GM12873 (cell line): ENCODE measurements around the gene LRRC8C.

ENCODE experiments used
- TF ChIP-seq, protein P1 (sequence below): IDR thresholded peaks from 2 replicates; pipeline ENCODE4 v1.5.1; 2012; ENCODE audit warnings: low read depth, mild to moderate bottlenecking, moderate library complexity, low read length, control low read depth; ENCODE audit not compliant: insufficient read depth; ENCODE audit errors: missing control alignments

The LRRC8C gene

GRCh38 chr1:89603651-89604413, 29.1 kb upstream of the LRRC8C start:
- TF ChIP-seq, protein P1, sequence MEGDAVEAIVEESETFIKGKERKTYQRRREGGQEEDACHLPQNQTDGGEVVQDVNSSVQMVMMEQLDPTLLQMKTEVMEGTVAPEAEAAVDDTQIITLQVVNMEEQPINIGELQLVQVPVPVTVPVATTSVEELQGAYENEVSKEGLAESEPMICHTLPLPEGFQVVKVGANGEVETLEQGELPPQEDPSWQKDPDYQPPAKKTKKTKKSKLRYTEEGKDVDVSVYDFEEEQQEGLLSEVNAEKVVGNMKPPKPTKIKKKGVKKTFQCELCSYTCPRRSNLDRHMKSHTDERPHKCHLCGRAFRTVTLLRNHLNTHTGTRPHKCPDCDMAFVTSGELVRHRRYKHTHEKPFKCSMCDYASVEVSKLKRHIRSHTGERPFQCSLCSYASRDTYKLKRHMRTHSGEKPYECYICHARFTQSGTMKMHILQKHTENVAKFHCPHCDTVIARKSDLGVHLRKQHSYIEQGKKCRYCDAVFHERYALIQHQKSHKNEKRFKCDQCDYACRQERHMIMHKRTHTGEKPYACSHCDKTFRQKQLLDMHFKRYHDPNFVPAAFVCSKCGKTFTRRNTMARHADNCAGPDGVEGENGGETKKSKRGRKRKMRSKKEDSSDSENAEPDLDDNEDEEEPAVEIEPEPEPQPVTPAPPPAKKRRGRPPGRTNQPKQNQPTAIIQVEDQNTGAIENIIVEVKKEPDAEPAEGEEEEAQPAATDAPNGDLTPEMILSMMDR = no peak

DNA sequence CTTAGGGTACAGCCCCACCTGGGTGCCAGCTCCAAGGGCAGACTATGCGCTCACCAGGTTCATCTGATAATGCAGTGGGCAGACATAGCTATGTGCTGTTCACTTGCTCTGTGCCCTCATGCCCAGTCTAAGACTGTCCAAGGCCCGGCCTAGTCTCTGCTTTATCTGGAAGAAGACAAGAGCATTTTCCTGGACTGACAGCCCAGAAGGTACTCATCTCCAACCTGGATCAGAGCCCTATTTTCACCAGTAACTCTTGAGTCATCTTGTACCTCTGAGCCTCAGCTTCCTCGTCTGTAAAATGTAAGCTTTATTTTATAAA, 28.5 kb upstream of the LRRC8C start:
- TF ChIP-seq, protein P1 = no peak

GRCh38 chr1:89605692-89606091, 27.2 kb upstream of the LRRC8C start:
- TF ChIP-seq, protein P1 = no peak

GRCh38 chr1:89606227-89606980, 26.5 kb upstream of the LRRC8C start:
- TF ChIP-seq, protein P1 = no peak

DNA sequence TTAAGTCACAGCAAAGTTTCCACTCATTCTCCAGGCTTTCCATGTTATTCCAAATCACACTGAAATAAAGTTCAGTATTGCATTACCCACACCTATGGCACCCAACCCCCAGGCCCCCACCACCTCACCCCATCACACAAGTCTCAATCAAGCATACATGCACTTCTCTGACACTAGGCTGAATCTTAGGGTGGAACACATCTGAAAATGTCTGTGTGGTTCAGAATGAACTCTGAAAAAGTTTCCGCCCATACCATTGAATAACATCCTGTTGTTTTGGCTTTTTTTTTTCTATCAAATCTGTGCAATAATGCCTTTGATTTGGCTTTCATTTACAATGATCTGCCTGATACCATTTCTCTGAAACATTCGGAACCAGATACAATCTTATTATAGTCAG, 25.8 kb upstream of the LRRC8C start:
- TF ChIP-seq, protein P1 = no peak

DNA sequence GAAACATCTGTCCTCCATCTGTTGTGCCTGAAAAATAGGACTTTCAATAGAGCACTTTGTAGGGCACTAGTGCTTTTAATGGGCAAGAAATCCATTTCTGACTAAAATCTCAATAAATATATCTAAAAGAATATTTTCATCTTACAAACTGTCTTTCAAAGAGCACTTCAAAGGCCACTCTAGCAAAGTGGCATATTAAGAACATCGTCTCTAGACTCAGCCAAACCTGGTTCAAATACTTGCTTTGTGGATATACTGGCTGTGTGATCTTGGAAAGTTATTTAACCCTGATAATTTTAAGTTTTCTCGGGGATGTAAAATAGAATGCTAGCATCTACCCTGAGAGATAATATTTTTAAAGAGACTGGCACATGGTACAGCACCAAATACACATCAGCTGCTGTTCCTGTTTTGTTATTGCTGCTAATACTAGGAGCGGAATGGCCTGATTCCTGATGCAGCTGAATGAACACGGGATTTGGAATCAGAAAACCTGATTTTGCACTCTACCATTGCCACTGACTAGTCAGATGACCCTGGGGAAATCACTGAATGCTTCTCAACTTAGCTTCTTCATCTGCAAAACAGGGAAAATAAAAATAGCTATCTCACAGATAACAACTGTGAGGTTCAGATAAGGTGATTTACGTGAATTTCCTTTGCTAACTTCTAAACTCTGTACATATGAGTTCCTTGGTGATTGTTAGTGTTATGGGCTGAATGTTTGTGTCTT, 25.2 kb upstream of the LRRC8C start:
- TF ChIP-seq, protein P1 = no peak
